ENCODE data around the gene LY6G6C.
A peak's percentile ranks its signal among the peaks of the same experiment; 100 is the strongest.

LY6G6C gene

DNA sequence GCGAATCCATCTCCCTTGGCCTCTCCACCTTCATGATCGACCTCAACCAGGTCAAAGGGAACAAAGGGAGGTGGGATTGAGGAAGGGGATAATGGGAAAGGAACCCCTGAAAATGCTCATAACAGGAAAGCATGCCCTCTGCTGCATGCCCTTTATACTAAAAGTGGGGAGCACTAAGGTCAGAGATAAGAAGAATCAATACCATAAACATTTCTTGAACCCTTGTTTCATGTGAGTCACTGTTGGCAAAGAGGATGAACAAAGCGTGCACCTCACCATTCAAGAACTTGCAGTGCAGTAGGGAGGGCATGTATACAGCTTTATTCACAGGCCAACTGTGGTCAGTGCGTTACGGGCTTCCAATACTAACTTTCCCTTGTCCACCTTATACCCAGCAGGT lies 39.2 kb upstream of the LY6G6C start:
- DNase-seq (no peak), ATAC-seq (replicated peaks) (no peak)
- Mint-ChIP-seq H3K4me3 (no peak overlapping the region), H3K4me1 (ENCODE audit: low read depth in 2 of 2) (peaks cover 0 to 8% of the 10 kb centered on the region in 2 donors), H3K27ac (no peak overlapping the region), H3K36me3 (ENCODE audit: insufficient read depth) (peaks cover 4% of the 10 kb centered on the region), H3K27me3 (no peaks in the 10 kb centered on the region), H3K9me3 (no peaks in the 10 kb centered on the region)

GRCh38 chr6:31758281-31758680 lies 36.7 kb upstream of the LY6G6C start:
- no peaks in the 10 kb centered on the region for H3K27me3 Mint-ChIP-seq
- ATAC-seq (replicated peaks) (no peak), DNase-seq (no peak)
- peaks cover 4% of the 10 kb centered on the region for H3K36me3 Mint-ChIP-seq (ENCODE audit: insufficient read depth)
- no peak overlapping the region for H3K27ac Mint-ChIP-seq
- no peak overlapping the region for H3K4me3 Mint-ChIP-seq
- H3K9me3 Mint-ChIP-seq = no peaks in the 10 kb centered on the region
- peaks cover 0 to 4% of the 10 kb centered on the region in 2 donors for H3K4me1 Mint-ChIP-seq (ENCODE audit: low read depth in 2 of 2)

DNA sequence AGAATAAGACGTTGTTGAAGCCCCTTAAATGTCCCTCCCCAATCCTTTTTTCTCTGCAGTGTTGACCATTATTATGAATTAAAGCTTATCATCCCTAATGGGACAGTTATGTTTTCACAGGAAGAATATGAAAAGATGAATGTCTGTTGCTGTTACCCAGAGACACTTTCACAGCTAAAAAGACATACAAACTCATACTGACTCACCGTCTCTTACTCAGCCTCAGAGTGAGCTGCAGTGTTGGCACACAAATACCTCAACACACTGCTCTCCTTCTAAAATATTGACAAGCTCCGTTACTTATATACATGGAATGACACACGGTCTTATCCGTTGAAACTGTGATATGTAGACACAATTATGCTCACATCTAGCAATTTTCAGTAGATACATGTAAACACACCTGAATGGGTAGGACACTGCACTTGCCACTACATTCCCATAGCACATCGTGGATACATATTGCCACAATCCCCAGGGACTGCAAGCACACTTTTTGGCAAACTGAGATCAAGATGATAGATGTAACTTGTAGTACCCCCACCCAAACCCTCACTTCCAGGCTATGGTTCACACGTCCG lies 31.3 kb upstream of the LY6G6C start:
- H3K4me1 Mint-ChIP-seq (ENCODE audit: low read depth in 2 of 2) = peaks cover 0 to 4% of the 10 kb centered on the region in 2 donors
- no peak for ATAC-seq (replicated peaks)
- peaks cover 3% of the 10 kb centered on the region for H3K36me3 Mint-ChIP-seq (ENCODE audit: insufficient read depth)
- no peak overlapping the region for H3K27ac Mint-ChIP-seq
- H3K9me3 Mint-ChIP-seq = no peaks in the 10 kb centered on the region
- no peak for DNase-seq
- no peak overlapping the region for H3K4me3 Mint-ChIP-seq
- no peaks in the 10 kb centered on the region for H3K27me3 Mint-ChIP-seq

- DNase-seq (no peak), ATAC-seq (replicated peaks) (no peak)
- Mint-ChIP-seq H3K27me3 (no peaks in the 10 kb centered on the region), H3K9me3 (no peaks in the 10 kb centered on the region), H3K4me1 (ENCODE audit: low read depth in 2 of 2) (peaks cover 0 to under 1% of the 10 kb centered on the region in 2 donors), H3K4me3 (no peak overlapping the region), H3K27ac (no peak overlapping the region), H3K36me3 (ENCODE audit: insufficient read depth) (peaks cover 3% of the 10 kb centered on the region)
Measured at GRCh38 chr6:31750411-31751022, 29.0 kb upstream of the LY6G6C start.

- H3K36me3 Mint-ChIP-seq (ENCODE audit: insufficient read depth) = peaks cover 8% of the 10 kb centered on the region
- H3K9me3 Mint-ChIP-seq = no peaks in the 10 kb centered on the region
- ATAC-seq (replicated peaks) (no peak), DNase-seq (no peak)
- no peak overlapping the region for H3K27ac Mint-ChIP-seq
- peaks cover 0 to 4% of the 10 kb centered on the region in 2 donors for H3K4me1 Mint-ChIP-seq (ENCODE audit: low read depth in 2 of 2)
- no peaks in the 10 kb centered on the region for H3K27me3 Mint-ChIP-seq
- no peak overlapping the region for H3K4me3 Mint-ChIP-seq
Measured at GRCh38 chr6:31749301-31750036, 27.9 kb upstream of the LY6G6C start.

- Mint-ChIP-seq H3K27ac (peak overlapping the region in 1 of 2 donors; percentile 10), H3K4me3 (no peak overlapping the region), H3K27me3 (no peaks in the 10 kb centered on the region), H3K4me1 (ENCODE audit: low read depth in 2 of 2) (peaks cover 16 to 23% of the 10 kb centered on the region in 2 donors), H3K9me3 (no peaks in the 10 kb centered on the region), H3K36me3 (ENCODE audit: insufficient read depth) (peaks cover 22% of the 10 kb centered on the region)
- DNase-seq (no peak), ATAC-seq (replicated peaks) (no peak)
Measured at GRCh38 chr6:31744422-31744821, 22.9 kb upstream of the LY6G6C start.

DNA sequence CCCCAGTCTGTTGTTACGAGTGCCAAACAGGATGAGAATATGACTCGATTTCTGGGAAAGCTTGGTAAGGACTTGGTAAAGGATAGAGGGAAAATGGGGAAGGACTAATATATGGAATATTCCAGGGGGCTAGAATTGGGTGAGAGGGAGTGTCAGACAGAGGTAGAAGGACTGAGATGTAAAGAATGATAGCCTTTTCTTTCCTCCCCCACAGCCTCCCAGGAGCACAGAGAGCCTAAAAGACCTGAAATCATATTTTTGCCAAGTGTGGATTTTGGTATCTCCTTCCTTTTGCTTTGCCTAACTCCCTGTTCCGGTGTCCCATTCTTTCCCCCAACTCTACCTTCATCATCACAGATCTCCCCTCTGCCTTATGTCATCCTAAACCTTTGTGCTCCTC lies 21.3 kb upstream of the LY6G6C start:
- Mint-ChIP-seq H3K27ac (no peak overlapping the region), H3K4me3 (no peak overlapping the region), H3K9me3 (no peaks in the 10 kb centered on the region), H3K27me3 (no peaks in the 10 kb centered on the region), H3K36me3 (ENCODE audit: insufficient read depth) (peaks cover 21% of the 10 kb centered on the region), H3K4me1 (ENCODE audit: low read depth in 2 of 2) (peaks cover 31 to 38% of the 10 kb centered on the region in 2 donors)
- ATAC-seq (replicated peaks) (no peak), DNase-seq (no peak)

DNA sequence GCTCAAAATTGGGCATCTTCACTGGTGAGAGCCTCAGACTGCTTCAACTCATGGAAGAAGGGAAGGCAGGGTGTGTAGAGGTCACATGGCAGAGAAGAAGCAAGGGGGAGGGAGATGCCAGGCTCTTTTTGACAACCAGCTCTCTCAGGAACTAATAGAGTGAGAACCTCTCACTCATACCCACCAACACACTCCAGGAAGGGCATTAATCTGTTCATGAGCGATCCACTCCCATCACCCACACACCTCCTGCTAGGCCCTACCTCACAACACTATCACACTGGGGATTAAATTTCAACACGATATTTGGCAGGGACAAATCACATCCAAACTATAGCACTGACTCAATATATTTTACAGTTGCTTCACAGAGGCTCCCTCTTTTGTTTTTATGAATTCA lies 20.3 kb upstream of the LY6G6C start:
- Mint-ChIP-seq H3K36me3 (ENCODE audit: insufficient read depth) (peaks cover 27% of the 10 kb centered on the region), H3K27me3 (no peaks in the 10 kb centered on the region), H3K9me3 (no peaks in the 10 kb centered on the region), H3K27ac (no peak overlapping the region), H3K4me3 (peak overlapping the region; percentile 27 to 97), H3K4me1 (ENCODE audit: low read depth in 2 of 2) (peaks cover 41 to 49% of the 10 kb centered on the region in 2 donors)
- ATAC-seq (replicated peaks) (no peak), DNase-seq (no peak)

- Mint-ChIP-seq H3K4me3 (peak overlapping the region; percentile 95 to 97), H3K27me3 (no peaks in the 10 kb centered on the region), H3K4me1 (ENCODE audit: low read depth in 2 of 2) (peaks cover 47 to 61% of the 10 kb centered on the region in 2 donors), H3K36me3 (ENCODE audit: insufficient read depth) (peaks cover 35% of the 10 kb centered on the region), H3K9me3 (no peaks in the 10 kb centered on the region), H3K27ac (peak overlapping the region; percentile 89 to 90)
- DNase-seq (no peak), ATAC-seq (replicated peaks) (no peak)
Measured at GRCh38 chr6:31740397-31741223, 19.1 kb upstream of the LY6G6C start.

DNA sequence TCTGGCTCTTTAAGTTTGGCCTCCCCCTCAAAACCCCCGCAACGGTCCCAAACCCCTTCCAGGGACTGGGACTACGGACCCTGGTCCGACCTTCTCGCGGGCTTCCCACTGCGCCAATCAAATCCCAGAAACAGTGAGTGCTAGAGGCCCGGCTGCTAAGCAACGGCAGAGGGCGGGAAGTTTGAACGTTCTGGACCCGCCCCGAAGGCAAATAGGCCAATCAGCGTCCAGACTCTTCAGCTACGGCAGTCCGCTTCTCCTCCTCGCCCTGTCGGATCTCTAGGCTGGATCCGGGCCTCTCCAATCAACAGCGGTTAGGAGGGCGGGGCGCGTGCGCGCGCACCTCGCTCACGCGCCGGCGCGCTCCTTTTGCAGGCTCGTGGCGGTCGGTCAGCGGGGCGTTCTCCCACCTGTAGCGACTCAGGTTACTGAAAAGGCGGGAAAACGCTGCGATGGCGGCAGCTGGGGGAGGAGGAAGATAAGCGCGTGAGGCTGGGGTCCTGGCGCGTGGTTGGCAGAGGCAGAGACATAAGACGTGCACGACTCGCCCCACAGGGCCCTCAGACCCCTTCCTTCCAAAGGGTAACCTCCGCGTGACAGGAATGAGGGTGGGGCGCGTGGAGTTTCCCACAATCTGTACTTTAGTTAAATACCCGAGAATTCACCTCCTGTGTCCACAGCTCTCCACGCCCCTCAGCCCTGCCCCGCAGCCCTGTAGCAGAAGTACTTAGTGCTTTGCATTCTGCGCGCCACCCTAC lies 18.3 kb upstream of the LY6G6C start, which contains the start of gene MSH5:
Gene MSH5 (plus strand): TSS at position 367 of the 758 bp plus-strand sequence. CDS start 462 bp downstream, outside the sequence.
- ATAC-seq (replicated peaks) (peak; percentile 85), DNase-seq (peak; percentile 91 to 92 (median 92))
- Mint-ChIP-seq H3K36me3 (ENCODE audit: insufficient read depth) (peaks cover 39% of the 10 kb centered on the region), H3K4me1 (ENCODE audit: low read depth in 2 of 2) (peaks cover 48 to 64% of the 10 kb centered on the region in 2 donors), H3K9me3 (no peaks in the 10 kb centered on the region), H3K27me3 (no peaks in the 10 kb centered on the region), H3K4me3 (peak within 1 kb of the TSS; percentile 95 to 97), H3K27ac (peak within 1 kb of the TSS; percentile 89 to 90)

DNA sequence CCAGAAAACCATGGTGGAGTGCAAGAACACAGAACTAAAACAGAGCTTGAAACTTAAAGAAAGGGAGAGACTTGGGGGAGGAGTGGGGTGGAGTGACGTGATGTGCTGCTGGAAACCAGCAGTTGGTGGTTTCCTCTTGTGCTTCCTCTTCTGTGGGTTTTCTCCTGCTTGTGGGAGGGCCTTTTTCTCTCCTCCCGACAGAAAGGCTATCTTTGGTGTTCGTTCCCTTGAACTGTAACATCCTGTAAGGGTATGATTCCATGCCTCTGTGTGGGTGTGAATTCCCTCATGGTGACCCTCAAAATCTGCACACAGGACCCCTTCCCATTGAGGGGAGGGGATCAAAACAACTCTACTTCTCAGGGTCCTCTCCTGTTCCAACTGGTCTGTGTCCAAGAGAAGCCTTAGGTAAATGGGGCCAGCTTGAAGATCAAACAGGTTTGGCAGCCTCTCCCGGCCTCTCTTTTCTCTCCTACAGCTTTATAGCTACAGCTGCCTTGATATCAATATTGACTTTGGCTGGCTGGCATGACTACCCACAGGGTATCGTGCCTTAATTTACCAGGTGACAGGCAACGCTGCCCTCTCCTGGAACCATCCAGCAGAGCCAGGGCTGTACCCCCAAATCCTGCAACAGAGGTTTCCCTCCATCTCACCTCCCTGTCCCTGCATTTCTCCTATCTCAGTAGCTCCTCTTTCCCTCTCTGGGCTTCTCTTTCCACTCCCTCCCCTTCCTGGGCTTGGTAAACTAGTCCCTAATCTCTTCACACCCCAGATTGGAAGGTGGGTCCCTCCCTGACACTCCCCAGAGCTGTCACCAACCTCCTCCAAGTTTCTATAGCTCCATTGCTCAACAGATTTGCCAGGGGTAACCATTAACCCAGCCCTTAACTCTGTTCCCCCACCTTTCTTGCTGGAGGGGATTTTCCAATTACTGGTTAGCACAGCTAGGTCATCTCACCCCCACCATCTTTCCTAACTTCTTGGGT lies 16.7 kb upstream of the LY6G6C start:
- peak; percentile 46 for ATAC-seq (replicated peaks)
- Mint-ChIP-seq H3K4me1 (ENCODE audit: low read depth in 2 of 2) (peaks cover 63 to 75% of the 10 kb centered on the region in 2 donors), H3K4me3 (peak overlapping the region; percentile 95 to 97), H3K27me3 (no peaks in the 10 kb centered on the region), H3K27ac (peak overlapping the region; percentile 89 to 90), H3K9me3 (no peaks in the 10 kb centered on the region), H3K36me3 (ENCODE audit: insufficient read depth) (peaks cover 54% of the 10 kb centered on the region)
- peak; percentile 48 to 52 (median 52) for DNase-seq
